GM04504 (cell line): ENCODE results near the gene PIR.

ENCODE experiments used
- DNase-seq: peaks from one replicate; pipeline ENCODE4 v3.0.0-alpha.2; 2012; ENCODE audit warnings: low read depth

The PIR gene

DNA sequence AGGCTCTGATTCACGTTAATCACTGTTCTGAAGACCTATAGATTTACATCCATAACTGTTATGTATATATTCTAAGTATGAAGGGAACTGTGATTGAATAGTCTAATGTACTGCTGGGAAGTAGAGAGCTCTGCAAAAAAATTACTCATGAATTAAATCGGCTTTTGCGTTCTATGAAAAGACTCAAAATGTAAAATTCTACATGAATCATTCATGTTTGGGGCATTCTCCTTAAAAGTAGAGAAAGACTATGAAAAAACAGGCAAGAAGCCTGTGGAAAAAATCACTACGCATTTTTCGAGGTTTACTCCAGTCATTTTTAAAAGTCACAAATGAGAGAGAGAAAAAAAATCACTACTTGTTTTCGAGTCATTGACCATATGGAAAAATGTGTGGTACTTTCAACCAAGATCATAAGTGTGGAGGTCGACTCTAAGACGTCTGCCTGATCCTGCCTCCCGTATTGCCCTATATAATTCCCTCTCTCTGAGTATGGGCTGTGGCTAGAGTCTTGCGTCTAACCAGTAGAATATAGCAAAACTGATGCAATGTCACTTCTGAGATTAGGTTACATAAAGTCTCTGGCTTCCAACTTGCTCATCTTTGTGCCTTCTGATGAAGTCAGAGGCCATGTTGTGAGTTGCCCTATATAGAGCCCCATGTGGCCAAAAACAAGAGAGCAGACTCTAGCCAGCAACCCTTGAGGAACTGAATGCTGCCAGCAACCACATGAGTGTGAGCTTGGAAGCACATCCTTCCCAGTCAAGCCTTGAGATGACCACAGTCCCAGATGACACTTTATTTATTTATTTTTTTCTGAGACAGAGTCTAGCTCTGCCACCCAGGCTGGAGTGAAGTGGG lies 76.8 kb downstream of the PIR start:
- DNase-seq, result no peak

DNA sequence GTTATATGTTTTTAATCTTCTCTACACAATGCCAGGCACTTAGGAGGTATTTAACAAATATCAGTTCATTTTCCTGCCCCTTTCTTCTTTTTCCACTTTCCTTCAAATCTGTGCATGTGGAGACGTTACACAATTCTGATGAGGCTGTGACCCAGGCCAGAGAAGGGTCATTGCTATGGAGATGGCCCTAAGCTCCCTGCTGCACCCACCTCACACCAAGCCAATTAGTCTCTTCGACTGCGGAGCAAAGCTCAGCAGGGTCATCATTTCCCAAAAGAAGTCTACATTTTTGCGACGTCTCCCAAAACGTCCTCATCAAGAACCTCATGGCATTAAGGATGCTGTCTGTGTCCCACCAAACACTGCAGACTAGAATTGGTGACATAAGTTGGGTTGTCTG lies 80.0 kb downstream of the PIR start:
- no peak for DNase-seq

- no peak for DNase-seq
Measured at GRCh38 chrX:15410947-15411346, 82.2 kb downstream of the PIR start.

DNA sequence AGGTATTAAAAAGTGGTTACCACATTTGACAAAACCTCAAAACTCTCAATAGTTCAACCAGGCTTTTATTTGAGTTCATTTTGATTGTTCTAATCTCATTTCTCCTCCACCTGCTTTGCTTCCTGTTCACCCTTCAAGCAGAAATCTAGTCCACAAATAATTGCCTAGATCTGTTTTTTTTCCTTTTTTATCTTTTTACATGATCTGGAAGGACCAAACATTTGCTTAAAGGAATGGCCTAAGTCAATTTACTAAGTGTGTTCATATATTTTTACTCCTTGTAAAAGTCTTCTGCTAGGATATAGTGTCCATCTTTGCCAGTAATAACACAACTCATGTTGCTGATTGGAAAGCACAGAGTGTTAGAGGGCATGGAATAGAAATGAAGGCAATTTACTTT lies 82.7 kb downstream of the PIR start:
- DNase-seq, result no peak

DNA sequence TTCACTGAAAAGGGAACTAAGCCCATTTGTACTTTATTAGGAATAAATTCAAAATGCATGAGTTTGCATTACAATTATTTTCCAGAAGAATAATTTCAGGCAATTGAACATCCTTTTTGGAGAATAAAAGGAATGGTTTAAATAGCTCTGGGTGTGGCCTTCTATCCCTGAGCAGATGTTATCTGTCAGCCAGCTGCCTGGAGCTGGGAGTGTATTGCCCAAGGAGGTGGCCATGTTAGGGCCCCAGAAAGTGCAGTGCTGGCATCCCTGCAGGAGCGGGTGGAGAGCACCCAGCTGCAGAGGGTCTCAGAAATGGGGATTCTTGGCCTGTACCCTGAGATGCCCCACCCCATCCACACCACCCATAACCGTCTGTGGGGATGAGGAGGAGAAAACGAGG lies 87.3 kb downstream of the PIR start:
- no peak for DNase-seq

GRCh38 chrX:15404401-15405096 lies 88.6 kb downstream of the PIR start:
- DNase-seq, result no peak

DNA sequence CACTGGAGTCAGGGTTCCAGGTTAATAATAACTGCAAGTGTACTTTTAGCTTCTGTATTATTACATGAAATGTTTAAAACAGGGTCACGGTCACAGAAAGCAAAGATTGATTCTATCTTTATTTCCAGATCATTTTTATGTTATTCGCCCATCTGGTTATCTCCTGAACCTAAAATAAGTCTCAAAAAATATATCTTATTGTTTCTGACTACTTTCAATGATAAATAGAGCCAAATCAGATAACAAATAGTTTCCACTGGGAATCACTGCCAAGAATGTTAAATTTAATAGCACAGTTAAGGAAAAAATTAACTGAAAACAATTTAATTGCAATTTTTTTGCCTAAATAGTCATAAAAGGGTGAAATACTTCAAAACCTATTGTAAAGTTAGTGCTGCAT lies 91.8 kb downstream of the PIR start:
- no peak for DNase-seq

DNA sequence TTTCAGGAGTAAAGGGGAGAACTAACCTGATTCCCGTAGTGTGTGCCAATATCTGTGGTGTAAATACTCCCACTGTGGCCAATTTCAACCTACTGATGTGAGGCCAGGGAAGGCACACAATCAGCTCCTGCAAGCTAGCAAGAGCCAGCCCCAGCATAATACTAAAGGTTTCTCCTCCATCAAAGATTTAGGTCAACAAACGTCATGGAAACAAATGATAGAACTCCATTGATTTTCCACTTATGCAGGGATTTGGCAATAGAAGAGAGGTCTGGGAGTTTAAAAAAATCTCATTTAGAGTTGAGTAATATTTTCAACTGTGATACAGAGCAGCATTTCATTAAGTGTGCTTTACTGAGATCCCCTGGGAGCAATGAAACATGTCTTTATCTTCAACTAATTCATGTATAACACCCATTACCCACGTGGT lies 93.2 kb downstream of the PIR start:
- no peak for DNase-seq

- no peak for DNase-seq
Measured at GRCh38 chrX:15398874-15399273, 94.3 kb downstream of the PIR start.

DNA sequence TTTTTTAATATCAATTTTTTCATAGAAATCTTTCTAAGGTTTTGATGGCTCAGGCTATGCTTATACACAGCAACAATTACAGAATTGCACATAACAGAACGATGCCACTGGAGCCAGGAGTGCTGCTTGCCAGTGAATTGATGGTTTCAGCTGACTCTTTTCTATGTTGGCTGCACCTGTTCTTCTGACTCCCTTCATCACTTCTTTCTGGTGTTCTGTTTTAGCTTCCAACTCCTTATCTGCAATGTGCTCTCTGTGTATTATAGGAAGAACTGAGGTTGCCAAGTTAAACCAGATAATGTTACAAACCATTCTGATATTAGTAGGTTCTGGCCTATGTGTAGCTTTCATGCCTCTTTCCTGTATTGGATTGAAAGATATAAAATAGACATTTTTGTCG lies 97.3 kb downstream of the PIR start:
- no peak for DNase-seq

DNA sequence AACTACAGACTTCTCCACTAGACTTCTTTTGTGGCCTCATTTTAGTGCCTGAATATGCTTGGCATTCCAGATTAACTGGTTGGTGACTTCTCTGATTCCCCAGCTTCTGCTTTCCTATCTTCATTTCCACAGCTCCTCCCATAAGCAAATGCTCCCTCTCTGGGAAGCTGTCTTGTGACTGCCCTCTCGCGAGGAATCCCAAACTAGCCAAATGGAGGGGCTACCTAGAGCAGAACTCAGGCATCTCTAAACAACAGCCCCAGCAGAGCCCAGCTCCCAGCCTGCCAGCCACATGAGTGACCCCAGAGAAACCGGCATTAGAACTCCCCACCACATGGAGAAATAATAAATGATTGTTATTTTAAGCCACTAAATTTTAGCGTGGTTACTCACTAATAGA lies 101.3 kb downstream of the PIR start:
- DNase-seq, result no peak

DNA sequence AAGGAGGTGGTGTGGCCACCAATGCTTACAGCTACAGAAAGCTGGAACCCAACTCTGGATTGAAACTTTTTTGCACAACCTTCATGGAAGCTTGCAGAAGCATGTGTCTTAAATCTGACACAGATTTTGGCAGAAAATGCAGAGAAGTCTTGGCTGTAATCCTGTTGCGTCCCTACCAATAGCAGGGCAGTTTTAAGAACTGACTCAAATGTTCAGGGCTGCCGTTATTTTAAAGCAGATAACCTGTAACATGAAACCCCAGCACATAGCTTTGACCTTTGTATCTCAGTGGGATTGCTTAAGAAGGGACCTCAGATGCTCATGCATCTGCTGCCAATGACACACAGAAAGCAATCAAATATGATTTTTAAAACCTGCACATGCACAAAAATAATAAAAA lies 108.8 kb downstream of the PIR start, which contains the start of gene VEGFD:
Gene VEGFD (minus strand): TSS at position 110 of the 400 bp plus-strand sequence. CDS start 467 bp downstream, outside the sequence.
- peak; percentile 34 for DNase-seq

GRCh38 chrX:15382813-15383212 lies 110.3 kb downstream of the PIR start:
- DNase-seq, result no peak

DNA sequence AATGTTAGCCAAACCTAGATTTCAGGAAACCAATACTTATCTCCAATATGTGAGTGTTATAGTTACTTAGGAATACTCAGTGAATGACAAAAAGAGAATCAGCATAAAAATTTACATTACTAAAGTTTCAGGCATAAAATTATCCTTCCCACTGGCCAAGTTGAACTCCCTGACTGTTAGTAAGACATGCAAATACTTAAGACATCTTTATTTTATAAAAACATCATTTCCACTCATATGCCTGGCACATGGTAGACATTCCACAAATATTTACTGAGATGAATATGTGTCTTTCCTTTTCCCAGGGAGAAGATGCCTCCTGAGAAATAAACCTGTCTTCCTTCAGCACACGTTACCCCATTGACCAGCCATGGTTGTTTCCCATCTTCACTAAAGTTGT lies 116.2 kb downstream of the PIR start:
- no peak for DNase-seq

- no peak for DNase-seq
Measured at GRCh38 chrX:15373976-15374375, 119.2 kb downstream of the PIR start.

GRCh38 chrX:15366506-15367352 lies 126.4 kb downstream of the PIR start:
- no peak for DNase-seq

DNA sequence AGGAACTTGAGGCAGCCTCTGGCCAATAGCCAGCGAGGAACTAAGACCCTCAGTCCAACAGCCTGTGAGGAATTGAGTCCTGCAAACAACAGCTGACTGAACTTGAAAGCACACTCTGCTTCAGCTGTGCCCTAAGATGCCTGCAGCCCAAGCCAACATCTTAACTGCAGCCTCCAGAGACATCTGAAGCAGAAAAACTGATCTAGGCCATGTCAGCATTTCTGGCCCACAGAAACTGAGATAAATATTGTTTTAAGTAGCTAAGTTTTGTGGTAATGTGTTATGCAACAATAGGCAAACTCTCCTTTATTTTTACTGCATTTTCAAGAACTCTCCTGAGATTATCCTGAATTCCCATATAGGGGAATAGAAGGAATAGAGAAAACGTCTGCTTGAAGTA lies 133.4 kb downstream of the PIR start:
- DNase-seq, result no peak

GRCh38 chrX:15358533-15358932 lies 134.6 kb downstream of the PIR start:
- DNase-seq, result no peak

- DNase-seq, result no peak
Measured at GRCh38 chrX:15356444-15356843, 136.7 kb downstream of the PIR start.

DNA sequence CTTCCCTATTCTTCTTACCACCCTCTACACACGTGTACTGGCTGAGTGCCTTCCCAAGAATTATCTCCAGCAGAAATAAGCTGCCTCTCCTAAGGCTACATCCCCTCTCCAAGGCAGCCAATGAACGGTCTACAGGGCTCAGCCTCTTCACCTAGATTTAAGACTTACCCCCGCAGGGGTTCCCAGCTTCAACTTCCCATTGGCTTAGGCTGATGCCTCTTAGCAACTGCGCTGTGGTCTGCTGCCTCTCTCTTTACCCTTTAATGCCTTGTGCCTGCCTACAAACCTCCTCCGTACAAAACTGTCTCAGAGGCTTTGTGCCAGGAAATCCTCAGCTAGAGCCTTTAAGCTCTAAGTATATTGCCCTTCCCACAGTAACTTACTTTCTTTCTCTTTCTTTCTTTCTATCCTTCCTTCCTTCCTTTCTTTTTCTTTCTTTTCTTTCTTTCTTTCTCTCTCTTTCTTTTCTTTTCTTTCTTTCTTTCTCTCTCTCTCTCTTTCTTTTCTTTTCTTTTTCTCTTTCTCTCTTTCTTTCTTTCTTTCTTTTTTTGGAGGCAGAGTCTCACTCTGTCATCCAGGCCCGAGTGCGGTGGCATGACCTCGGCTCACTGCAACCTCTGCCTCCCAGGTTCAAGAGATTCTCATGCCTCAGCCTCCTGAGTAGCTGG lies 142.7 kb downstream of the PIR start:
- no peak for DNase-seq

DNA sequence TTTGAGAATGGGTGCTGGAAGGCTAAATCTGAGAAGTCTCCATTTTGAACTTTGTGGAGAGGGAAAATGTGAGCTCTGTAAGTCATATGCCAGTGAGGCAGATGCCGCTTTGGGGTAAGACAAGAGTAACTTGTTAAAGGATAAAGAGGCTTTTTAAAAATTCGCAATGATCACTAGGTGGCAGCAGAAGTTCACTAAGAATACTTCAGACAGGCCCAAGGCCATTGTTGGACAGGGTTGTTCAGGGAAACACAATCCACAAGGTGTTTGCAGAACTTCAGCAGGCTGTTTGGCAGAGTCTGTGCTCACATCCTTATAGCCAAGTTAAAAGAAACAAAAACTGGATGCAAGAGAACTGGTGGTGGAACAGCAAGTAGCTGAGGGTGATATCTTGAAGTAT lies 144.1 kb downstream of the PIR start:
- DNase-seq, result peak; percentile 38

DNA sequence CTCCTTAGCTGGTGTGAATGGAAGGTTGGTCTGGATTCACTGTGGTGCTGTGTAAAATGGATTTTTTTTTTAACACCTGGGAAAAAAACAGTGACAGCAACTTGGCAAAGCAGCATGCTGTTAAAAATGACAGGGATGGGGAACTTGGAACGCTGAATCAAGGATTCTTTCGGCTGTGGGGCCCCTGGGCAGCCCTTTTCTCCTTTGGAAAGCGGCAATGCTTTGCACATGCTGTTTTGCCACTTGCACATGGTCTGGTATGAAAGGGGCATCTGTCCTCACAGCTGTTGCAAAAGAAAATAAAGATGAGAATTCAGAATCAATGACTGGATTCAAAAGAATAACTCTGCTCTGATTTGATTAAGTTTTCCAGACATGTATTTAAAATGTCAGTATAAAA lies 147.2 kb downstream of the PIR start:
- DNase-seq, result no peak
